ENCODE measurements around the gene MTA3.
A peak's percentile ranks its signal among the peaks of the same experiment; 100 is the strongest.

MTA3 gene

DNA sequence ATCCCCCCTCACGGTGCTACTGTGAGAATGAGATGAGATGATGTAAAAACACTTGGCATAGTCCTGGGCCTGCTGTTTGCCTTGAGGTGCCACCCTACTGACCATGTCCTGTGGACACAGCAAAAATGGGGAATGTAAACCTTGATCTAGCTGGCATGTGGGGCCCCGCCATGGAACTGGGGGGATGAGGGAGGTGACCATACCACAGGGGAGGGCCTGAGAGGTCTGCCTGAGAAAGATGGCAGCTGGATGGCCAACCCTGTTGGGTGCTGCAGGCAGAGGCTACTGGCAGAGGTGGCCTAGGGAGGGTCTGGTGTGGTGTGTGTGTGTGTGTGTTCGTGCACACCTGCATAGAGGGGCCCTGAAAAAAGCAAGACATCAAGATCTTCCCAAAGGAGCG, 223.2 kb downstream of the MTA3 start:
- no peak for DNase-seq

- peak; percentile 46 for DNase-seq
Measured at GRCh38 chr2:42792087-42792582, 223.7 kb downstream of the MTA3 start.

GRCh38 chr2:42792583-42793333, 224.3 kb downstream of the MTA3 start, which contains the start of gene HAAO:
Gene HAAO (minus strand): TSS chr2:42792583. CDS start chr2:42792536, 47 bp downstream.
- peak; percentile 33 for DNase-seq

DNA sequence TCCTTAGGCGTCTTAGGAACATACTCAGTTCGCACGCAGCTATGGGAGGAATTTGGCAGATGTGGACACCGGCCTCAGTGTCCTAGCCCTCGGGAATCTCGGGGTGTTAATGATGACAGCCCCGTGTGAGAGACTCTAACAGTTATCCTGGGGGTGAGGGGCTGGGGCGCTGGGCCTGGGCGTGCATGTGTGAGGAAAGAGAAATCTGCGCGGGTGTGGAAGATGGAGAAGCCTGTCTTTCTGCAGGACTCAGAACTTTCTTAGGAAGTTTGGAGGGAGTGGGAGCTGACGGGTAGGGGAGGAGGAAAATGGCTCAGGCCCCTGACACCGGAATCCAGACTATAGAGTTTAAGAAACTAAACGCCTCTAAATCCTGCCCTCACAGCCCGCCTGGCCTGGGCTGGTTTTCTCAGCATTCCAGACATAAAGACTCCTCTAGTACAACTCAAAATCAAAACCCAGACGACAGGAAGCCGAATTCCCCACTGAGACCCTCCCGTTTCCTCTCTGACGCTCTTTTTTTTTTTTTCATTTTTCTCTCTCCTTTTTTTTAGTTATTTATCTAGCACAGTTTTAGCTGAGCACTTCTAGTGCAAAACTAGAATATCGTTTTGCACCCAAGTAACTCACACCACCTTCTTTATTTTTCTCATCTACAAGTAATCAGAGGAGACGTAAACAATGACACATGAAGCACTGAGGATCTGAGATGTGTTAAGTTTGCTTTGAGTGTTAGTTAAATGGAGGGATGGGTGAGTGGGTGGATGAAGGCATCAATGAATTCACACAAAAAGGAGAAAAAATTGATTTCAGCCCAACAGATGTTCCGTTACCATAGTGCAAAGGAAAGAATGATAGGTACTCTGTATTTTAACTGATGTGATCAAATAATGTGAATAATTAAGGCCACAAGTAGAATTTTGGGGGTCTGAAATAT, 225.2 kb downstream of the MTA3 start:
- DNase-seq: no peak

GRCh38 chr2:42794271-42795046, 226.0 kb downstream of the MTA3 start:
- DNase-seq: no peak

DNA sequence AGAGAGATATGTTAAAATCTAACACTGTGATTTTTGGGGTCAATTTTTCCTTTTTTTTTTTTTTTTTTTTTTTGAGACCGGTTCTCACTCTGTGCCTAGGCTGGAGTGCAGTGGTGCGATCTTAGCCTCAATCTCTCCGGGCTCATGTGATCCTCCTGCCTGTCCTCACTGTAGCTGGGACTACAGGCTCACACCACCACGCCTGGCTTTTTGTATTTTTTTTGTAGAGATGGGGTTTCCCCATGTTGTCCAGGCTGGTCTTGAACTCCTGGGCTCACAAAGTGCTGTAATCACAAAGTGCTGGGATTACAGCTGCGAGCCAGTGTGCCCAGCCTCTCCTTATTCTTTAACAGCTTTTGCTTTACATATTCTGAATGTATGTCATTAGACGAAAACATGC, 226.8 kb downstream of the MTA3 start:
- DNase-seq: no peak

DNA sequence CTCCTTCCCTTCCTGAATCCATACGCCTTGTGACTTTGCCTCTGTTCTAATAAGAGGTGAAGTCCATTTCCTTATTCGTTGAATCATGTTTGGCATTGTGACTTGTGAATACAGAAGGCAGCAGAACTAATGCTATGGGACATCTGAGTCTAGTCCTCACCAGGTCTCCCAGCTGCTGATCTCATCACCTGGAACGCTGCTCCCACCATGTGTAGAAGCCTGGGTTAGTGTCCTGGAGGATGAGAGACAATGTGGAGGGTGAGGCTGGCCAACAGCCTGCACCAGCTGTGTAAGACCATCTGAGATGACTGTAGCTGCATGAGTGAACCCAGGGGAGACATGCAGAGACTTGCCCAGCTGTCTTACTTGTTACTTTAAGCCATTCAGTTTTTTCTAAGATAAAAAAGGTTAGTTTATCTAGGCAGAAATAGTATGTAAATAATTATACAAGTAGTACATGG, 227.4 kb downstream of the MTA3 start:
- no peak for DNase-seq

DNA sequence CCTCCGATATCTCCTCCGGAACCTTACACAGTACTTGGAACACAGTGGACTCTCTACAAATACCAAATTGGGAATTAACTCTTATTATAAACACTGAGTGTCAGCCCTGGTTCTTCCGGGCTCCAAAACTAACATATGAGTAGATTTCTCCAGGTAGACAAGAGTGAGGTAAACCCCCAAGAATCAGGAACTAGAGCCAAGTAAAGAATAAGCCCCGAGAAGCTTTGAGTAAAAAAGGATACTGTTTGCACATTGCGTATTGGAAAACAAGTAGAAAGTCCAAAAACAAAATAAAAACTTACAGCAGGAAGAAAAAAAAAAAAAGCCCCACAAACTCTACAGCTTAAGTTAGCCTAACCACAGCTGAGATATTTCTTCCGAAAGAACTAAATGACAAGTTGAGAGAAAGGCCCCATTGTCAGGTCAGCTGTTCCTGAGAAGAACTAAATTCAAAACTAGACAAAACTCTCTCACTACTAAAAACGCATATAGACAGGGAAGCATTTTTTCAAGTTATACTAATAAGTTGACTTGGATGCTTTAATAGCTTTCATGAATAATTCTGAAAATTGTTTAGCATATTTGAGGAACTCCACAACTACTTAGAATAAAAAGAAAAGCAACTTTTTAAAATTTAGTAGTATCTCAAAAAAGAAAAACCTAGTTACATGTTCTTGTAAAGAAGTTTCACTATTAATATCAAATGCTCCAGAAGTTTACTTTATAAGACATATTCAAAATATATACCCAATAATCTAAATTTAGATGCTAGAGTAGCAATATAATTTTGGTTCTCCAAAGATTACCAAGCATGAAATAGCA, 228.2 kb downstream of the MTA3 start:
- DNase-seq: no peak

- no peak for DNase-seq
Measured at GRCh38 chr2:42797281-42797680, 228.8 kb downstream of the MTA3 start.

- DNase-seq: no peak
Measured at GRCh38 chr2:42799881-42800280, 231.4 kb downstream of the MTA3 start.

- no peak for DNase-seq
Measured at GRCh38 chr2:42800461-42800962, 232.1 kb downstream of the MTA3 start.

- DNase-seq: no peak
Measured at GRCh38 chr2:42800981-42801380, 232.5 kb downstream of the MTA3 start.

DNA sequence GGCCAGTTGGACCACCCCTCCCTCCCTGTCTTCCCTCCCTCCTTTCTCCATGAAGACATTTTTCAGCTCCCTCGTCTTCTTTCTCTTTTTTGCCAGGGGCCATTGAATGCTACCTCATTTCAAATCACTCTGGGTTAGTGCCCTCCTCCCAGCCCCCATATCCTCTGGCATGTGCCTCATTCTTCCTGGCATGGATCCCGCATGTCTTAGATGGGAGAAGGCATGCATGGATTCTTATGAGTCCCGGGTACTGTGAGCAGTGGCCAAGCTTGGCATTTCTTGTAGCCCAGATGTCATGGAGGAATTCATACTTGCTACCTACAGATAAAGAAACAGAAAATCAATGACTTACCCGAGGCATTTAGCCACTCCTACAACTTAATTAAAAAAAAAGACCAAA, 232.9 kb downstream of the MTA3 start:
- DNase-seq: no peak

DNA sequence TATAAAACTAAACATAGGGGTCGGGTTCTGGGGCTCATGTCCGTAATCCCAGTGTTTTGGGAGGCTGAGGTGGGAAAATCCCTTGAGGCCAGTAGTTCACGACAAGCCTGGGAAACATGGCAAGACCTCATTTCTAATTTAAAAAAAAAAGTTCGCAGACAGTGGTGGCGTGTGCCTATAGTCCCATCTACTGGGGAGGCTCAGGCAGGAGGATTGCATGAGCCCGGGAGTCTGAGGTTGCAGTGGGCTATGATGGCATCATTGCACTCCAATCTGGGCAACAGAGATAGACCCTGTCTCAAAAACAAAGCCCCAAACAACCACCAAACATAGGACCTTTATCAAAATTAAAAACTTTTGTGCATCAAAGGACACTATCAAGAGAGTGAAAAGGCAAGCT, 233.7 kb downstream of the MTA3 start:
- no peak for DNase-seq

GRCh38 chr2:42804338-42804737, 235.9 kb downstream of the MTA3 start:
- DNase-seq: no peak

DNA sequence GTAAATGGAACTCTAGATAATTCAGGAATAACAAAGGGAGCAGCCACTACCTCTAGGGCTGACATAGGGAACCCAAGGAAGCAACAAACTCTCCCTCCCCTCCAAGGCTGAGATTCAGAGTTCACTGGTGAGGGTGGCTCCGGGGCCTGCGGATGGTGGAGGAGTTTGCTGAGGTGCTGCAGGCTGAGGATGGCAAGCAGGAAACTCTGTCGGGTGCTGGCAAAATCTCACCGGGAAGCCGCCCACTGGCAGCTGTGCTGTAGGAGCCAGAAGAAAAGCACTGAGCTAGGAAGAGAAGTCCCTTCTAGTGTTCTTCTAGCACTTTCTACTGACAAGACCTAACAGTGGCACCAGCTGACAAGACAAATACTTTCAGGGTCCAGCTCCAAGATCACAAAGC, 236.5 kb downstream of the MTA3 start:
- DNase-seq: no peak

Data from stimulated activated CD4-positive, alpha-beta T cell treated with anti-CD3 and anti-CD28 coated beads, Interleukin-15, amount 100 ng/mL, for 24 hours (primary cell).